ENCODE measurements around the gene LY6G6D.
A peak's percentile ranks its signal among the peaks of the same experiment; 100 is the strongest.

DNA sequence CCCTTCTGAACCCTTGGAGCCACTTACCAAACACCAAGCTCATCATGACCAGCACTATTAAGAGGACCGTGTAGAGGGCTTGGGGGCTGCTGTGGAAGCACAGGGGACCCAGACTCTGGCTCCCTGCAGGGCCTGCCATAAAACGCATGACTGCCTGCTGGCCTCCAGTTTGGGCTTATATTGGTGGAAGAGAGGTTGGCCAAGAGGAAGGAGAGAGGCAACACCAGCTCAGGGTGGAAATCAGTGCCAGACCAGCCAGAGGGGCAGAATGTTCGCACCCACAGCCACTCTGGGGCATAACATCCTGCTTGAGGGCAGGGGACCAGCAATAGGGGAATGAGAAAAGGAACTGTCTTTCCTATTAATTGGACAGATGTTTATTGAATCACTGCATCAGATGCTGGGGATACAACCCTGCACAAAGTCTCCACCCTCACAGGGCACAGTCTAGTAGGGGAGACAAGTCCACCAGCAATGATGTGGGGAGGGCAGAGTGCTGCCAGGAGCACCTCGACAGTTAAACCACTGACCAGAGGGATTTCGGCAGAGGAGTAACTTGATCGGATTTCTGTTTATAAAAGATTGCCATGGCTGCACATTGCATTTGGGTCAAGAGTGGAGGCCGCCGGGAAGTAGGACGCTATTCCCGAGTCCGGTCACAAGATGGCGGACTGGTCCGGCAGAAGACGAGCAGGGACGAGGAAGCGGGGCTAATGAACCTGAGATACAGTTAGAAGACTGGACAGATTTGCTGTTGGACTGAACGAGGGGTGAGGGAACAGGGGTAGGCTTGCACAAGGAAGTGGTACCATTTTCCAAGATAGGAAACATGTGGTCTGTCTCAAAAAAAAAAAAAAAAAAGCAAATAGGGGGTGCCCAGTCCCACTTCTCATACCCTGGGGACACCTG, 34.7 kb upstream of the LY6G6D start, which contains the start of gene LY6G5C:
- TF ChIP-seq POLR2A (IDR thresholded peaks at IDR 0.05) (no peak), POLR2AphosphoS5 (IDR thresholded peaks at IDR 0.05) (peak; percentile 88)
- TF ChIP-seq, protein P1, sequence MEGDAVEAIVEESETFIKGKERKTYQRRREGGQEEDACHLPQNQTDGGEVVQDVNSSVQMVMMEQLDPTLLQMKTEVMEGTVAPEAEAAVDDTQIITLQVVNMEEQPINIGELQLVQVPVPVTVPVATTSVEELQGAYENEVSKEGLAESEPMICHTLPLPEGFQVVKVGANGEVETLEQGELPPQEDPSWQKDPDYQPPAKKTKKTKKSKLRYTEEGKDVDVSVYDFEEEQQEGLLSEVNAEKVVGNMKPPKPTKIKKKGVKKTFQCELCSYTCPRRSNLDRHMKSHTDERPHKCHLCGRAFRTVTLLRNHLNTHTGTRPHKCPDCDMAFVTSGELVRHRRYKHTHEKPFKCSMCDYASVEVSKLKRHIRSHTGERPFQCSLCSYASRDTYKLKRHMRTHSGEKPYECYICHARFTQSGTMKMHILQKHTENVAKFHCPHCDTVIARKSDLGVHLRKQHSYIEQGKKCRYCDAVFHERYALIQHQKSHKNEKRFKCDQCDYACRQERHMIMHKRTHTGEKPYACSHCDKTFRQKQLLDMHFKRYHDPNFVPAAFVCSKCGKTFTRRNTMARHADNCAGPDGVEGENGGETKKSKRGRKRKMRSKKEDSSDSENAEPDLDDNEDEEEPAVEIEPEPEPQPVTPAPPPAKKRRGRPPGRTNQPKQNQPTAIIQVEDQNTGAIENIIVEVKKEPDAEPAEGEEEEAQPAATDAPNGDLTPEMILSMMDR (IDR thresholded peaks at IDR 0.05): peak; percentile 63 to 94 (median 79)

All from prostate gland (tissue), 2 donors.